DND-41 (cell line): Measurements from ENCODE around the gene PCED1B.

Experiments used
- EZH2 ChIP-seq: IDR thresholded peaks from 3 replicates; pipeline ENCODE4 v1.6.1; 2012; ENCODE audit warnings: borderline replicate concordance, low read depth, mild to moderate bottlenecking, moderate library complexity, low read length, inconsistent platforms; ENCODE audit not compliant: severe bottlenecking
- TF ChIP-seq, protein P1 (sequence below): IDR thresholded peaks from 2 replicates; pipeline ENCODE4 v1.5.1; 2012; ENCODE audit warnings: borderline replicate concordance, low read length, moderate library complexity, mild to moderate bottlenecking; ENCODE audit not compliant: poor library complexity, severe bottlenecking; ENCODE audit errors: extremely low read depth

DNA sequence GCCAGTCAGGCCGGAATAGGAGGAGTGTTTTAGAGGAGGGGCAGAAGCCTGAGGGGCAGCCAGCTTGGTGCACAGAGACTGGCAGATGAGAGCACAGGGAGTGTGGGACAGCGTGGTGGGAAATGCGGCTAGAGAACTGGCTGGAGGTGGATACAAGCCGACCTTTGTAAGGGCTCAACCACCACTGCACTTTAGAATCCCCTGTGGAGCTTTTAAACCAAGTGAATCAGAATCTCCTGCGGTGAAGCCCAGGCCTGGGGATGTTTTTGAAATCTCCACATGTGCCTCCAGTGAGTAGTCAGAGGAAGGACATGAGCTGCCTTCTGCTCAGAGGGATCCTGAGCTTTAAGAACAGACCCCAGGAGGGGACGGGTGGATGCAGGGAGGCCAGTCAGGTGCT lies 10.9 kb upstream of the PCED1B start:
- TF ChIP-seq, protein P1, sequence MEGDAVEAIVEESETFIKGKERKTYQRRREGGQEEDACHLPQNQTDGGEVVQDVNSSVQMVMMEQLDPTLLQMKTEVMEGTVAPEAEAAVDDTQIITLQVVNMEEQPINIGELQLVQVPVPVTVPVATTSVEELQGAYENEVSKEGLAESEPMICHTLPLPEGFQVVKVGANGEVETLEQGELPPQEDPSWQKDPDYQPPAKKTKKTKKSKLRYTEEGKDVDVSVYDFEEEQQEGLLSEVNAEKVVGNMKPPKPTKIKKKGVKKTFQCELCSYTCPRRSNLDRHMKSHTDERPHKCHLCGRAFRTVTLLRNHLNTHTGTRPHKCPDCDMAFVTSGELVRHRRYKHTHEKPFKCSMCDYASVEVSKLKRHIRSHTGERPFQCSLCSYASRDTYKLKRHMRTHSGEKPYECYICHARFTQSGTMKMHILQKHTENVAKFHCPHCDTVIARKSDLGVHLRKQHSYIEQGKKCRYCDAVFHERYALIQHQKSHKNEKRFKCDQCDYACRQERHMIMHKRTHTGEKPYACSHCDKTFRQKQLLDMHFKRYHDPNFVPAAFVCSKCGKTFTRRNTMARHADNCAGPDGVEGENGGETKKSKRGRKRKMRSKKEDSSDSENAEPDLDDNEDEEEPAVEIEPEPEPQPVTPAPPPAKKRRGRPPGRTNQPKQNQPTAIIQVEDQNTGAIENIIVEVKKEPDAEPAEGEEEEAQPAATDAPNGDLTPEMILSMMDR, result no peak
- TF ChIP-seq EZH2, result no peak
